CD14-positive monocyte (primary cell): Measurements from ENCODE around the gene TUBB3. TPM values are rescaled to one million over a fixed set of nuclear protein-coding genes. Genes with fewer than 3 reads are reported as not detected.

Source experiments
- DNase-seq, 3 donors: peaks; one replicate each; pipeline ENCODE4 v3.0.0-alpha.2; 2011 to 2022
- H2AFZ ChIP-seq: 2 replicates; pipeline ENCODE4 v1.6.0; 2012; ENCODE audit warnings: mild to moderate bottlenecking, low read depth, low read length, inconsistent platforms; ENCODE audit not compliant: insufficient read depth, poor library complexity, severe bottlenecking
- H3K27ac ChIP-seq, 2 donors: 1 replicate in 1 of 2; 2 replicates in 1 of 2; pipeline ENCODE4 v1.5.1; 2012 to 2013; ENCODE audit warnings: low read length in 2 of 2, control low read depth in 1 of 2, inconsistent platforms in 1 of 2, low read depth in 1 of 2, mild to moderate bottlenecking in 1 of 2
- H3K27me3 ChIP-seq, 2 donors: one replicate each; pipeline versions ENCODE4 v1.6.0 to v1.6.1; 2011 to 2013; ENCODE audit warnings: low read length in 2 of 2; ENCODE audit not compliant: control insufficient read depth in 2 of 2, insufficient read depth in 2 of 2
- H3K36me3 ChIP-seq, 2 donors: replicated peaks in 1 of 2; 1 replicate in 1 of 2; 2 replicates in 1 of 2; pipeline versions ENCODE4 v1.5.1 to v1.6.1; 2012 to 2013; ENCODE audit warnings: low read length in 2 of 2, control low read depth in 1 of 2, inconsistent platforms in 1 of 2, mild to moderate bottlenecking in 1 of 2; ENCODE audit not compliant: insufficient read depth in 2 of 2, control insufficient read depth in 1 of 2
- H3K4me1 ChIP-seq, 2 donors: 1 replicate in 1 of 2; 2 replicates in 1 of 2; pipeline versions ENCODE4 v1.5.1 to v1.6.1; 2012 to 2013; ENCODE audit warnings: low read length in 2 of 2, control low read depth in 1 of 2, inconsistent platforms in 1 of 2, mild to moderate bottlenecking in 1 of 2, moderate library complexity in 1 of 2; ENCODE audit not compliant: insufficient read depth in 2 of 2, control insufficient read depth in 1 of 2
- H3K4me2 ChIP-seq: replicated peaks from 2 replicates; pipeline ENCODE3; 2012; ENCODE audit warnings: low read length, moderate library complexity, mild to moderate bottlenecking; ENCODE audit not compliant: poor library complexity, severe bottlenecking; ENCODE audit errors: extremely low read depth
- H3K4me3 ChIP-seq, 3 experiments: fragments of 200-600 bp in 1 of 3; sonication (generic) in 1 of 3; replicated peaks in 1 of 3; 1 replicate in 2 of 3; 2 replicates in 1 of 3; pipeline ENCODE4 v1.5.1; 2011 to 2013; ENCODE audit warnings: low read length in 3 of 3, mild to moderate bottlenecking in 3 of 3, control low read depth in 2 of 3, low read depth in 2 of 3, inconsistent platforms in 1 of 3, moderate library complexity in 1 of 3
- H3K79me2 ChIP-seq: 2 replicates; pipeline ENCODE4 v1.6.0; 2012; ENCODE audit warnings: mild to moderate bottlenecking, control low read depth, inconsistent platforms, low read length, moderate library complexity; ENCODE audit not compliant: insufficient read depth
- H3K9ac ChIP-seq: 2 replicates; pipeline ENCODE4 v1.6.0; 2017; ENCODE audit warnings: low read length, mild to moderate bottlenecking; ENCODE audit not compliant: insufficient read depth, poor library complexity, severe bottlenecking
- H3K9me3 ChIP-seq, 2 donors: replicated peaks in 1 of 2; 1 replicate in 1 of 2; 2 replicates in 1 of 2; pipeline versions ENCODE4 v1.5.1 to v1.6.1; 2012 to 2013; ENCODE audit warnings: low read length in 2 of 2, control low read depth in 1 of 2; ENCODE audit not compliant: control insufficient read depth in 1 of 2, insufficient read depth in 1 of 2
- H4K20me1 ChIP-seq: 2 replicates; pipeline ENCODE4 v1.6.0; 2012; ENCODE audit warnings: mild to moderate bottlenecking, low read length, control low read depth, moderate library complexity; ENCODE audit not compliant: insufficient read depth
- H3K27ac Mint-ChIP-seq, 7 donors: one replicate each; pipeline ENCODE4 v1.8.0; 2020; ENCODE audit warnings: mild to moderate bottlenecking in 7 of 7, mixed read lengths in 7 of 7, moderate library complexity in 6 of 7, inconsistent platforms in 2 of 7
- H3K27me3 Mint-ChIP-seq, 3 donors: one replicate each; pipeline ENCODE4 v1.8.0; 2021 to 2022; ENCODE audit warnings: low read depth in 3 of 3, mild to moderate bottlenecking in 3 of 3, mixed read lengths in 3 of 3, moderate library complexity in 3 of 3, inconsistent platforms in 1 of 3
- H3K36me3 Mint-ChIP-seq, 2 donors: one replicate each; pipeline ENCODE4 v1.8.0; 2020; ENCODE audit warnings: mixed read lengths in 2 of 2, inconsistent platforms in 1 of 2, mild to moderate bottlenecking in 1 of 2
- H3K4me1 Mint-ChIP-seq: one replicate; pipeline ENCODE4 v1.8.0; 2020; ENCODE audit warnings: mild to moderate bottlenecking, mixed read lengths
- H3K4me3 Mint-ChIP-seq, 2 donors: one replicate each; pipeline ENCODE4 v1.8.0; 2020; ENCODE audit warnings: mild to moderate bottlenecking in 2 of 2, mixed read lengths in 2 of 2, moderate library complexity in 1 of 2
- H3K9me3 Mint-ChIP-seq, 7 donors: one replicate each; pipeline ENCODE4 v1.8.0; 2020 to 2022; ENCODE audit warnings: mixed read lengths in 7 of 7, mild to moderate bottlenecking in 6 of 7, moderate library complexity in 6 of 7, inconsistent platforms in 2 of 7
- WGBS: methylation state at CpG from one replicate; pipeline ENCODE4 v1.1.5; 2013; ENCODE audit warnings: missing lambda C conversion rate; ENCODE audit not compliant: insufficient coverage; 5-methylcytosine and 5-hydroxymethylcytosine counted together
- intact Hi-C, 2 donors: fragments of 100-400 bp; cut with micrococcal nuclease; formaldehyde crosslinking; loops; one replicate each; pipeline versions ENCODE4 v1.15.0 to v1.15.1; 2023
- polyA plus RNA-seq, 3 donors: library from polyadenylated mRNA; depleted of rRNA in 1 of 3; unstranded in 2 of 3; stranded (reverse) in 1 of 3; fragments of 300-500 nt in 2 of 3; fragments of >200 nt in 1 of 3; fragmentation: Illumina TruSeq in 2 of 3; gene quantifications; 1 replicate in 2 of 3; 2 replicates in 1 of 3; pipeline ENCODE4 v1.2.3, GENCODE V29; 2012 to 2021
- TF ChIP-seq, protein P1 (sequence below): fragments of 200-600 bp; IDR thresholded peaks from one replicate; pipeline ENCODE4 v1.8.0; 2022; ENCODE audit warnings: antibody characterized with exemption, mild to moderate bottlenecking

TUBB3 gene
- polyA plus RNA-seq, 3 donors, result 2.9 TPM; not detected in 2

- H3K79me2 ChIP-seq, result peaks cover 40% of the 10 kb centered on the region
- peaks cover 12 to 26% of the 10 kb centered on the region in 2 donors for H3K36me3 ChIP-seq
- WGBS, result 97% methylated on average over 9 of the region's 15 CpGs
- Mint-ChIP-seq H3K4me1 (peaks cover 73% of the 10 kb centered on the region), H3K27ac (peak overlapping the region in 2 of 7 donors; percentile 20 to 81), H3K27me3 (peaks cover 0 to 10% (median 5%) of the 10 kb centered on the region in 3 donors), H3K9me3 (peaks cover 0 to 3% (median 0%) of the 10 kb centered on the region in 7 donors), H3K4me3 (no peak overlapping the region), H3K36me3 (peaks cover 39 to 63% of the 10 kb centered on the region in 2 donors)
- H3K4me3 ChIP-seq, result no peak overlapping the region
- H3K9me3 ChIP-seq, result no peaks in the 10 kb centered on the region
- H2AFZ ChIP-seq, result no peak overlapping the region
- peak overlapping the region; percentile 14 to 66 for H3K27ac ChIP-seq
- peaks cover 62 to 71% of the 10 kb centered on the region in 2 donors for H3K4me1 ChIP-seq
- no peaks in the 10 kb centered on the region for H3K27me3 ChIP-seq
- no peak overlapping the region for H3K9ac ChIP-seq
- H4K20me1 ChIP-seq, result peaks cover 37% of the 10 kb centered on the region
- intact Hi-C loops, result no loop called here
- no peak for DNase-seq
- TF ChIP-seq, protein P1, sequence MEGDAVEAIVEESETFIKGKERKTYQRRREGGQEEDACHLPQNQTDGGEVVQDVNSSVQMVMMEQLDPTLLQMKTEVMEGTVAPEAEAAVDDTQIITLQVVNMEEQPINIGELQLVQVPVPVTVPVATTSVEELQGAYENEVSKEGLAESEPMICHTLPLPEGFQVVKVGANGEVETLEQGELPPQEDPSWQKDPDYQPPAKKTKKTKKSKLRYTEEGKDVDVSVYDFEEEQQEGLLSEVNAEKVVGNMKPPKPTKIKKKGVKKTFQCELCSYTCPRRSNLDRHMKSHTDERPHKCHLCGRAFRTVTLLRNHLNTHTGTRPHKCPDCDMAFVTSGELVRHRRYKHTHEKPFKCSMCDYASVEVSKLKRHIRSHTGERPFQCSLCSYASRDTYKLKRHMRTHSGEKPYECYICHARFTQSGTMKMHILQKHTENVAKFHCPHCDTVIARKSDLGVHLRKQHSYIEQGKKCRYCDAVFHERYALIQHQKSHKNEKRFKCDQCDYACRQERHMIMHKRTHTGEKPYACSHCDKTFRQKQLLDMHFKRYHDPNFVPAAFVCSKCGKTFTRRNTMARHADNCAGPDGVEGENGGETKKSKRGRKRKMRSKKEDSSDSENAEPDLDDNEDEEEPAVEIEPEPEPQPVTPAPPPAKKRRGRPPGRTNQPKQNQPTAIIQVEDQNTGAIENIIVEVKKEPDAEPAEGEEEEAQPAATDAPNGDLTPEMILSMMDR, result no peak
- no peak overlapping the region for H3K4me2 ChIP-seq
These were observed 32.0 kb downstream of the TUBB3 start for GRCh38 chr16:89955001-89955685.

DNA sequence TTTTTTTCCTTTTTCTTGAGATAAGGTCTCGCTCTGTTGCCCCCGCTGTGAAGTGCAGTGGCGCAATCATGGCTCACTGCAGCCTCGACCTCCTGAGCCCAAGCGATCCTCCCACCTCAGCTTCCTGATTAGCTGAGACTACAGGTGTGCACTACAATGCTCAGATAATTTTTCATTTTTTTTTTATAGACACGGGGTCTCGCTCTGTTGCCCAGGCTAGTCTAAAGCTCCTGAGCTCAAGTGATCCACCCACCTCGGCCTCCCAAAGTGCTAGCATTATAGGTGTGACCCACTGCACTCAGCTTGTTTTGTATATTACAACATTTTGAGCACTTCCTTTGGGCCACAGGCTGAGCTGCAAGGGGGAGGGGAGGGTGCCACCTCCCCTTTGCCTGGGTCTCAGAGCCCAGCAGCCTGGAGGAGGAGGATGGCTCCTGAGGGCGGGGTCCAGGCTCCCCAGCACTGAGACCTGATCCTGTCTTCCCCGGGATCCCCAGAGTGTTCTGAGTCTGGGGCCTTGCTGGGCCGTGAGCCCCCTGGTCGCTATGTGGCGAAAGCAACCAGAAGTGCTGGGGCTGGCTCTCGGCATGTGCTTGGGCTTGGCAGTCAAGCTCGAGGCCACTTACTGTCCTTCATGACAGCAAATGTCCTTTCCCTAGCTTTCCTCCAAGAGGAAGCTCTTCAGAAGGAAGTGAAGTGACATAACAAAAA, 33.5 kb downstream of the TUBB3 start:
- no peaks in the 10 kb centered on the region for H3K27me3 ChIP-seq
- H2AFZ ChIP-seq, result peak overlapping the region; percentile 58
- peaks cover 52% of the 10 kb centered on the region for H4K20me1 ChIP-seq
- intact Hi-C loops, result no loop called here
- 46% methylated on average over 13 of the region's 15 CpGs for WGBS
- Mint-ChIP-seq H3K9me3 (peaks cover 0 to 3% (median 0%) of the 10 kb centered on the region in 7 donors), H3K4me1 (peaks cover 71% of the 10 kb centered on the region), H3K4me3 (peak overlapping the region; percentile 90 to 93), H3K27me3 (peaks cover 0 to 7% (median 0%) of the 10 kb centered on the region in 3 donors), H3K36me3 (peaks cover 49 to 72% of the 10 kb centered on the region in 2 donors), H3K27ac (peak overlapping the region; percentile 83 to 93 (median 91))
- peaks cover 25 to 41% of the 10 kb centered on the region in 2 donors for H3K36me3 ChIP-seq
- H3K4me1 ChIP-seq, result peaks cover 62 to 71% of the 10 kb centered on the region in 2 donors
- peak overlapping the region; percentile 71 for H3K9ac ChIP-seq
- H3K79me2 ChIP-seq, result peaks cover 55% of the 10 kb centered on the region
- no peaks in the 10 kb centered on the region for H3K9me3 ChIP-seq
- H3K4me2 ChIP-seq, result peak overlapping the region; percentile 80
- H3K4me3 ChIP-seq, result peak overlapping the region; percentile 48 to 83 (median 56)
- H3K27ac ChIP-seq, result peak overlapping the region; percentile 66 to 81
- TF ChIP-seq, protein P1, result no peak
- DNase-seq, result peak; percentile 41 to 73 (median 69)
